Smooth muscle cell (in vitro differentiated cells): ENCODE results near the gene EIF4G3. TPM values are rescaled to one million over a fixed set of nuclear protein-coding genes. Genes with fewer than 3 reads are reported as not detected.

Experiments used
- DNase-seq: peaks from one replicate; lab custom pipeline; 2025; ENCODE audit not compliant: unreplicated experiment; lab: John Stamatoyannopoulos, UW
- H2AFZ ChIP-seq: fragments of 200-600 bp; sonication (generic); 2 replicates; pipeline ENCODE4 v1.6.0; 2016; ENCODE audit warnings: antibody characterized with exemption, low read depth, mild to moderate bottlenecking
- H3F3A ChIP-seq: fragments of 200-600 bp; sonication (generic); 2 replicates; pipeline ENCODE4 v1.6.0; 2017; ENCODE audit warnings: antibody characterized with exemption, low read depth
- H3K27ac ChIP-seq: fragments of 200-600 bp; sonication (generic); 2 replicates; pipeline ENCODE4 v1.5.1; 2016; ENCODE audit warnings: low read depth, mild to moderate bottlenecking
- H3K27me3 ChIP-seq: fragments of 200-600 bp; sonication (generic); 2 replicates; pipeline ENCODE4 v1.6.1; 2016; ENCODE audit warnings: low read depth, mild to moderate bottlenecking
- H3K36me3 ChIP-seq: fragments of 200-600 bp; sonication (generic); 2 replicates; pipeline ENCODE4 v1.5.1; 2016; ENCODE audit warnings: low read depth
- H3K4me1 ChIP-seq: fragments of 200-600 bp; sonication (generic); 2 replicates; pipeline ENCODE4 v1.5.1; 2016; ENCODE audit warnings: low read depth
- H3K4me2 ChIP-seq: fragments of 200-600 bp; sonication (generic); 2 replicates; pipeline ENCODE4 v1.6.0; 2016; ENCODE audit warnings: mild to moderate bottlenecking
- H3K4me3 ChIP-seq: fragments of 200-600 bp; sonication (generic); 2 replicates; pipeline ENCODE4 v1.5.1; 2016; ENCODE audit warnings: mild to moderate bottlenecking
- H3K79me2 ChIP-seq: fragments of 200-600 bp; sonication (generic); 2 replicates; pipeline ENCODE4 v1.6.0; 2016; ENCODE audit warnings: low read depth, mild to moderate bottlenecking
- H3K9ac ChIP-seq: fragments of 200-600 bp; sonication (generic); 2 replicates; pipeline ENCODE4 v1.6.0; 2016; ENCODE audit warnings: low read depth
- H3K9me3 ChIP-seq: fragments of 200-600 bp; sonication (generic); replicated peaks from 2 replicates; pipeline ENCODE4 v1.5.1; 2016; ENCODE audit warnings: low read depth
- H4K20me1 ChIP-seq: fragments of 200-600 bp; sonication (generic); 2 replicates; pipeline ENCODE4 v1.6.0; 2016; ENCODE audit warnings: low read depth
- WGBS: methylation state at CpG from one replicate; pipeline ENCODE4 v1.1.7; 2016; ENCODE audit warnings: low lambda C conversion rate; 5-methylcytosine and 5-hydroxymethylcytosine counted together
- polyA plus RNA-seq: library from polyadenylated mRNA; unstranded; fragments of >200 nt; fragmentation: Nextera tagmentation; extraction: Ambion mirVana; gene quantifications from 2 replicates; pipeline ENCODE4 v1.2.1, GENCODE V29; 2016
- total RNA-seq: library from RNA; depleted of rRNA; stranded (reverse); fragments of >200 nt; gene quantifications from 2 replicates; pipeline ENCODE4 v1.2.3, GENCODE V29; 2014
- TF ChIP-seq, protein P1 (sequence below): fragments of 200-600 bp; sonication (generic); IDR thresholded peaks from 2 replicates; pipeline ENCODE4 v1.5.1; 2017; ENCODE audit warnings: borderline replicate concordance, mild to moderate bottlenecking, antibody characterized with exemption; ENCODE audit not compliant: insufficient read depth, poor library complexity, severe bottlenecking

The EIF4G3 gene
- total and polyA plus RNA-seq, 2 experiments from 2014 or later = 31.5 to 49.5 TPM

DNA sequence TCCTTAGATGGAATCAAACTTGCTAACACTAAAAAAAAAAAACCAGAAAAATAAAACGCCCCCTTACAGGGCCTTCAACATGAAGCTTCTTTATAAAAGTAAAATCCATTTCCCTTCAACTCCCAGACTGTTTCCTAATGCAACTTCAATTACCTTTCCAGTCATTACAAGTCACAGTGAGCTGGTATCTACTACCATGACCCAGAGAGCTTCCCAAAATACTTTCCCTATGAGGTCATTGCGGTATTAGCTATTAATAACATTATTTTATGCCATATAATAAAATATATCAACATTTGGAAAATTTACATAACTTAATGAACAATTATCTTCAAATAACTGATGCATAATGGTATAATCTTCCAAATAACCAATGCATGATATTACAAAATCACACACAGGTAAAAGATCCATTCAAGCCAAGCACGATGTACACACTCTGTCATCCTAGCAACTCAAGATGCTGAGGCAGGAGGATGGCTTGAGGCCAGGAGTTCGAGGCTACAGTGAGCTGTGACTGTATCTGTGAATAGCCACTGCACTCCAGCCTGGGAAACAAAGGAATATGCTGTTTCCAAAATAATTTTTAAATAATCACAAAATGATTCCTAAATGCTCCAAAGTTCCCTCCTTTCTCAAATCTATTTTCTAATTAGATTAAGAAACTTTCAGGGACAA is 24.1 kb downstream of the EIF4G3 start:
- peaks cover 41% of the 10 kb centered on the region for H4K20me1 ChIP-seq
- H3K36me3 ChIP-seq = no peaks in the 10 kb centered on the region
- no peak overlapping the region for H3K9ac ChIP-seq
- peaks cover 11% of the 10 kb centered on the region for H3K4me1 ChIP-seq
- TF ChIP-seq, protein P1, sequence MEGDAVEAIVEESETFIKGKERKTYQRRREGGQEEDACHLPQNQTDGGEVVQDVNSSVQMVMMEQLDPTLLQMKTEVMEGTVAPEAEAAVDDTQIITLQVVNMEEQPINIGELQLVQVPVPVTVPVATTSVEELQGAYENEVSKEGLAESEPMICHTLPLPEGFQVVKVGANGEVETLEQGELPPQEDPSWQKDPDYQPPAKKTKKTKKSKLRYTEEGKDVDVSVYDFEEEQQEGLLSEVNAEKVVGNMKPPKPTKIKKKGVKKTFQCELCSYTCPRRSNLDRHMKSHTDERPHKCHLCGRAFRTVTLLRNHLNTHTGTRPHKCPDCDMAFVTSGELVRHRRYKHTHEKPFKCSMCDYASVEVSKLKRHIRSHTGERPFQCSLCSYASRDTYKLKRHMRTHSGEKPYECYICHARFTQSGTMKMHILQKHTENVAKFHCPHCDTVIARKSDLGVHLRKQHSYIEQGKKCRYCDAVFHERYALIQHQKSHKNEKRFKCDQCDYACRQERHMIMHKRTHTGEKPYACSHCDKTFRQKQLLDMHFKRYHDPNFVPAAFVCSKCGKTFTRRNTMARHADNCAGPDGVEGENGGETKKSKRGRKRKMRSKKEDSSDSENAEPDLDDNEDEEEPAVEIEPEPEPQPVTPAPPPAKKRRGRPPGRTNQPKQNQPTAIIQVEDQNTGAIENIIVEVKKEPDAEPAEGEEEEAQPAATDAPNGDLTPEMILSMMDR = no peak
- peak overlapping the region; percentile 98 for H3K27ac ChIP-seq
- 90% methylated on average over 4 of the region's 4 CpGs for WGBS
- H3K4me2 ChIP-seq = no peak overlapping the region
- H2AFZ ChIP-seq = no peak overlapping the region
- H3K9me3 ChIP-seq = no peaks in the 10 kb centered on the region
- peaks cover 12% of the 10 kb centered on the region for H3F3A ChIP-seq
- peaks cover 67% of the 10 kb centered on the region for H3K79me2 ChIP-seq
- no peak overlapping the region for H3K4me3 ChIP-seq
- DNase-seq = no peak
- H3K27me3 ChIP-seq = no peaks in the 10 kb centered on the region

- Histone ChIP-seq H3K27me3 (no peaks in the 10 kb centered on the region), H2AFZ (no peak overlapping the region), H3K36me3 (no peaks in the 10 kb centered on the region), H3K9me3 (no peaks in the 10 kb centered on the region), H3K9ac (peak overlapping the region; percentile 91), H3K27ac (peak overlapping the region; percentile 98), H3F3A (peaks cover 12% of the 10 kb centered on the region), H3K79me2 (peaks cover 71% of the 10 kb centered on the region), H3K4me1 (peaks cover 11% of the 10 kb centered on the region), H4K20me1 (peaks cover 34% of the 10 kb centered on the region), H3K4me2 (peak overlapping the region; percentile 59), H3K4me3 (no peak overlapping the region)
- DNase-seq = no peak
- TF ChIP-seq, protein P1 = no peak
- 35% methylated on average over 3 of the region's 3 CpGs for WGBS
Measured at GRCh38 chr1:21149855-21150432, 26.8 kb downstream of the EIF4G3 start.

GRCh38 chr1:21149430-21149854 is 27.3 kb downstream of the EIF4G3 start:
- H3K4me1 ChIP-seq = peaks cover 11% of the 10 kb centered on the region
- H3K36me3 ChIP-seq = no peaks in the 10 kb centered on the region
- H4K20me1 ChIP-seq = peaks cover 33% of the 10 kb centered on the region
- WGBS = 30% methylated on average over 3 of the region's 3 CpGs
- no peaks in the 10 kb centered on the region for H3K27me3 ChIP-seq
- peaks cover 12% of the 10 kb centered on the region for H3F3A ChIP-seq
- H3K9ac ChIP-seq = peak overlapping the region; percentile 91
- no peaks in the 10 kb centered on the region for H3K9me3 ChIP-seq
- TF ChIP-seq, protein P1 = no peak
- H3K79me2 ChIP-seq = peaks cover 71% of the 10 kb centered on the region
- H3K27ac ChIP-seq = peak overlapping the region; percentile 98
- H3K4me2 ChIP-seq = peak overlapping the region; percentile 59
- H2AFZ ChIP-seq = no peak overlapping the region
- DNase-seq = no peak
- no peak overlapping the region for H3K4me3 ChIP-seq
